OCI-LY7 (cell line): ENCODE measurements around the gene NF1. TPM values are rescaled to one million over a fixed set of nuclear protein-coding genes. Genes with fewer than 3 reads are reported as not detected.

Experiments
- BruUV-seq: library from RNA; stranded (reverse); fragments of 400-500 nt; replicated peaks from 2 replicates; lab custom pipeline; 2021; lab: Mats Ljungman, UMichigan
- CTCF ChIA-PET: fragments of 300-600 bp; sonication (Branson Sonifier 250); formaldehyde crosslinking; loops from one replicate; lab custom pipeline; 2022; ENCODE audit warnings: antibody characterized with exemption; ENCODE audit not compliant: unreplicated experiment; lab: Charles Lee
- POLR2A ChIA-PET: fragments of 300-600 bp; sonication (Branson Sonifier 250); formaldehyde crosslinking; loops from one replicate; lab custom pipeline; 2022; ENCODE audit warnings: antibody characterized with exemption; lab: Charles Lee
- DNase-seq: peaks from one replicate; pipeline ENCODE4 v3.0.0-alpha.2; 2015; ENCODE audit warnings: low spot score
- H2AFZ ChIP-seq: fragments of 200-600 bp; sonication (generic), shearing (Covaris generic); 2 replicates; pipeline ENCODE4 v1.6.1; 2014; ENCODE audit warnings: mild to moderate bottlenecking, antibody characterized with exemption, low read length, moderate library complexity
- H3K27ac ChIP-seq: fragments of 200-600 bp; sonication (generic); 2 replicates; pipeline ENCODE4 v1.5.1; 2014; ENCODE audit warnings: mixed run types, low read depth, mild to moderate bottlenecking, moderate library complexity, low read length, inconsistent platforms; ENCODE audit not compliant: poor library complexity, severe bottlenecking
- H3K36me3 ChIP-seq: fragments of 200-600 bp; sonication (generic); 2 replicates; pipeline ENCODE4 v1.6.1; 2014; ENCODE audit warnings: mild to moderate bottlenecking, antibody characterized with exemption, low read length, moderate library complexity, mixed read lengths; ENCODE audit not compliant: insufficient read depth
- H3K4me1 ChIP-seq: fragments of 200-600 bp; sonication (generic); 2 replicates; pipeline ENCODE4 v1.5.1; 2014; ENCODE audit warnings: mild to moderate bottlenecking, low read length; ENCODE audit not compliant: insufficient read depth, poor library complexity, severe bottlenecking
- H3K4me2 ChIP-seq: fragments of 200-600 bp; sonication (generic); 2 replicates; pipeline ENCODE4 v1.6.1; 2014; ENCODE audit warnings: mild to moderate bottlenecking, low read length
- H3K4me3 ChIP-seq: fragments of 200-600 bp; sonication (generic); 2 replicates; pipeline ENCODE4 v1.5.1; 2014; ENCODE audit warnings: mild to moderate bottlenecking, low read depth, low read length; ENCODE audit not compliant: poor library complexity, severe bottlenecking
- H3K79me2 ChIP-seq: fragments of 200-600 bp; sonication (generic); 2 replicates; pipeline ENCODE4 v1.6.1; 2016; ENCODE audit warnings: low read depth, mild to moderate bottlenecking, low read length, moderate library complexity, mixed read lengths; ENCODE audit not compliant: insufficient read depth
- H3K9me2 ChIP-seq: fragments of 200-600 bp; sonication (generic); 2 replicates; pipeline ENCODE4 v1.6.1; 2016; ENCODE audit warnings: mild to moderate bottlenecking, low read length, mixed read lengths; ENCODE audit not compliant: insufficient read depth
- H3K9me3 ChIP-seq: fragments of 200-600 bp; sonication (generic); 2 replicates; pipeline ENCODE4 v1.6.1; 2014; ENCODE audit warnings: mild to moderate bottlenecking, mixed run types, low read length, mixed read lengths
- H4K20me1 ChIP-seq: fragments of 200-600 bp; sonication (generic); 2 replicates; pipeline ENCODE4 v1.6.1; 2014; ENCODE audit warnings: mild to moderate bottlenecking, antibody characterized with exemption, low read length, moderate library complexity, mixed read lengths; ENCODE audit not compliant: insufficient read depth
- CTCF ChIP-seq: fragments of 200-600 bp; sonication (generic); conservative IDR thresholded peaks from 2 replicates; pipeline ENCODE4 v1.5.1; 2014; ENCODE audit warnings: mild to moderate bottlenecking, antibody characterized with exemption, low read length, moderate library complexity, mixed read lengths
- EZH2phosphoT487 ChIP-seq: fragments of 200-600 bp; sonication (generic); IDR thresholded peaks from 2 replicates; pipeline ENCODE4 v1.6.1; 2018; ENCODE audit warnings: low read depth, borderline replicate concordance, mild to moderate bottlenecking, mixed run types, antibody characterized with exemption, low read length, moderate library complexity, mixed read lengths
- intact Hi-C: fragments of 100-400 bp; cut with micrococcal nuclease; formaldehyde crosslinking; loops from one replicate; pipeline ENCODE4 v1.10.0; 2022; ENCODE audit not compliant: unreplicated experiment
- total RNA-seq, 2 experiments: library from RNA; depleted of rRNA in 1 of 2; stranded (reverse); fragments of >200 nt in 1 of 2; shearing (Covaris generic) in 1 of 2; gene quantifications; 2 replicates each; pipeline ENCODE4 v1.2.3, GENCODE V29; 2014 to 2022

NF1 gene
- total RNA-seq, 2 experiments from 2014 or later, result 38.7 to 64.8 TPM

- H4K20me1 ChIP-seq, result no peaks in the 10 kb centered on the region
- H2AFZ ChIP-seq, result no peak within 1 kb of the TSS
- no peaks in the 10 kb centered on the region for H3K36me3 ChIP-seq
- no peaks in the 10 kb centered on the region for H3K4me1 ChIP-seq
- no peak for TF ChIP-seq CTCF
- no peak for TF ChIP-seq EZH2phosphoT487
- no peaks in the 10 kb centered on the region for H3K9me2 ChIP-seq
- no TSS peak for BruUV-seq
- H3K27ac ChIP-seq, result no peak within 1 kb of the TSS
- no peaks in the 10 kb centered on the region for H3K9me3 ChIP-seq
- no peak within 1 kb of the TSS for H3K4me3 ChIP-seq
- DNase-seq, result no peak
- no peaks in the 10 kb centered on the region for H3K79me2 ChIP-seq
- ChIA-PET CTCF (no interaction called here), POLR2A (no interaction called here)
- intact Hi-C loops, result no loop called here
- no peak within 1 kb of the TSS for H3K4me2 ChIP-seq
These were observed 296.7 kb downstream of the NF1 start, which contains the start of gene RAB11FIP4 for GRCh38 chr17:31391496-31391949. Gene RAB11FIP4 (plus strand): TSS chr17:31391675. CDS start chr17:31391853, 178 bp downstream.

DNA sequence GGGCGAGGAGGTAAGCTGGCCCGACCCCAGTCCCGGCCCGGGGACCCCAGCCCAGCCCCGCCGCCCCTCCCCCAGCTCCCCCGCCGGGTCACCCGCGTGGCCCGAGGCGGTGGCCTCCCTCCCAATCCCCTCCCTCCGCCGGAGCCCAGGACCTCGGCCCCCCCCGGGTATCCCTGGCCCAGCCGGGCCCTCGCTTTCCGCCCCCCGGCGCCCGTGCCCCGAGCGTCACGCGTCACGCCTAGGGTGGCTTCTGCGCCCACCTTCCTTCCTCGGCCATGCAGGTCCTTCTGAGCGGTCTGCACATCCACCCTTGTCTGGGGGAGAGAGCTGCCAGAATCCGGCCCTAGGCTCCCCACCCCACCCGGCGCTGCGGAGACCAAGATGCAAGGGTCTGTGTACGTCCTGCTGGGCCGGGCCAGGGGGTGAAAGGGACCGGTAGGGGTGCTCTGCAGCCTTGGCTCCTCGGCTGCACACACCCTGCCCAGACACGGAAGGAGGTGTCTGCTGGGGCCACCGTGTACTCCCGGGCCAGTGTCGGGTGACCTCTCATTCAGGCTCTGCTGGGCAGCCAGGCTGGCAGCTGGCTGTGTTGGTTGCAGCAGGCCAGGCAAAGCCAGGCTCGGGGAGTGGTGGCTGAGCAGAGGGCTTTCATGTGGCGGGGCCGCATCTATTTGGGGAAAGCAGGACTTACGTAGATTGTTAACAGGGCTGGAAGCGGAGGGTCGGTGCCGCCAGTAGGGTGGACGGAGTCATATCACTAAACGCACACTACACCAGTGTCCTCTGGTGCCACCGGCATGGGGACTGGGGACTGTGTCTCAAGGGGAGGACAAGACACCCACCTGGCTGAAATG, 297.5 kb downstream of the NF1 start:
- Histone ChIP-seq H3K4me1 (no peaks in the 10 kb centered on the region), H3K9me3 (no peaks in the 10 kb centered on the region), H3K4me3 (no peak overlapping the region), H2AFZ (no peak overlapping the region), H3K27ac (no peak overlapping the region), H3K79me2 (no peaks in the 10 kb centered on the region), H3K9me2 (no peaks in the 10 kb centered on the region), H3K4me2 (no peak overlapping the region), H4K20me1 (no peaks in the 10 kb centered on the region), H3K36me3 (no peaks in the 10 kb centered on the region)
- CTCF ChIA-PET, result no interaction called here
- BruUV-seq, result no TSS peak
- no peak for TF ChIP-seq CTCF
- POLR2A ChIA-PET, result no interaction called here
- no peak for DNase-seq
- intact Hi-C loops, result no loop called here
